ENCODE data around the gene TSC22D2.
A peak's percentile ranks its signal among the peaks of the same experiment; 100 is the strongest.

Gene TSC22D2

DNA sequence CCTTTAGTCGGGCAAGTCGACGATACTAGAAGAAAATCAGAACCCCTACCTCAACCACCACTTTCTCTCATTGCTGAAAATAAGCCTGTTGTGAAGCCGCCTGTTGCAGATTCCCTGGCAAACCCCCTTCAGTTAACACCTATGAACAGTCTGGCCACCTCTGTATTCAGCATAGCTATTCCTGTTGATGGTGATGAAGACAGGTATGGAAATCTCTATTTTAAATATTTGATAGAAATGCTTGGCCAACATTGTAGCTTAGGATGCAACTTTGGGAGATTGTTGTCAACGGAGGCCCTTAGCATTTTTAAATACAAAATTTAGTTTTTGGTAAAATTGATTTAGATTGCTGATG lies 3.0 kb downstream of the TSC22D2 start:
- H3K27me3 ChIP-seq, result no peaks in the 10 kb centered on the region
- peak overlapping the region; percentile 94 for H3K27ac ChIP-seq

GRCh38 chr3:150411546-150411945 lies 3.4 kb downstream of the TSC22D2 start:
- Histone ChIP-seq H3K4me1 (ENCODE audit: control insufficient read depth in 1 of 2, insufficient read depth in 1 of 2, low read depth in 1 of 2, low read length in 1 of 2) (peaks cover 53 to 56% of the 10 kb centered on the region in 2 experiments), H3K27ac (no peak overlapping the region), H3K9me3 (no peaks in the 10 kb centered on the region), H3K4me3 (ENCODE audit: low read depth in 1 of 2, low read length in 1 of 2) (peak overlapping the region; percentile 71 to 74), H3K36me3 (no peaks in the 10 kb centered on the region), H3K27me3 (no peaks in the 10 kb centered on the region)
- no peak for TF ChIP-seq CTCF (IDR thresholded peaks at IDR 0.05)

More for the DNA sequence above, 3.0 kb downstream of the TSC22D2 start:
- peak overlapping the region; percentile 71 to 74 for H3K4me3 ChIP-seq (ENCODE audit: low read depth in 1 of 2, low read length in 1 of 2)
- H3K36me3 ChIP-seq, result no peaks in the 10 kb centered on the region
- H3K9me3 ChIP-seq, result no peaks in the 10 kb centered on the region
- peaks cover 53 to 56% of the 10 kb centered on the region in 2 experiments for H3K4me1 ChIP-seq (ENCODE audit: control insufficient read depth in 1 of 2, insufficient read depth in 1 of 2, low read depth in 1 of 2, low read length in 1 of 2)
- no peak for TF ChIP-seq CTCF (IDR thresholded peaks at IDR 0.05)

DNA sequence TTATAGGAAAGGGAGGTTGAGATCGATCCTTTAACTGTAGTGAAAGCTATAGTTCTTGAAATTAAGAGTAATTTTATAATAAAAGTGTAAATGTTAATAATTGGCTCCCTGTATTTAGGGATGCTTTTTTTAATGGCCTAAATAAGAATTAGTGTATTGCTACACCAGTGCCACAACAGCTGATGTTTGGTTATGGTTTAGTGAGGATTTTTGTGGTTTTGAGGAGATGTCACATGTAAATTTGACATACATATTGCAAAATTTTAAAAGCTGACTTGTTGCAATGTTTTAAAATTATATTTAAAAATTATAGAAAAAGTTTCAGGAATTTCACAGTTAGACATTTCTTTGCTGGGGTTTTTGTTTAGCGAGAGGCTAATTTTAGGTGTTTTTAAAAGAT lies 3.9 kb downstream of the TSC22D2 start:
- Histone ChIP-seq H3K27ac (no peak overlapping the region), H3K4me1 (ENCODE audit: control insufficient read depth in 1 of 2, insufficient read depth in 1 of 2, low read depth in 1 of 2, low read length in 1 of 2) (peaks cover 53 to 56% of the 10 kb centered on the region in 2 experiments), H3K27me3 (no peaks in the 10 kb centered on the region), H3K4me3 (ENCODE audit: low read depth in 1 of 2, low read length in 1 of 2) (peak overlapping the region; percentile 71 to 74), H3K36me3 (no peaks in the 10 kb centered on the region), H3K9me3 (no peaks in the 10 kb centered on the region)
- no peak for TF ChIP-seq CTCF (IDR thresholded peaks at IDR 0.05)

DNA sequence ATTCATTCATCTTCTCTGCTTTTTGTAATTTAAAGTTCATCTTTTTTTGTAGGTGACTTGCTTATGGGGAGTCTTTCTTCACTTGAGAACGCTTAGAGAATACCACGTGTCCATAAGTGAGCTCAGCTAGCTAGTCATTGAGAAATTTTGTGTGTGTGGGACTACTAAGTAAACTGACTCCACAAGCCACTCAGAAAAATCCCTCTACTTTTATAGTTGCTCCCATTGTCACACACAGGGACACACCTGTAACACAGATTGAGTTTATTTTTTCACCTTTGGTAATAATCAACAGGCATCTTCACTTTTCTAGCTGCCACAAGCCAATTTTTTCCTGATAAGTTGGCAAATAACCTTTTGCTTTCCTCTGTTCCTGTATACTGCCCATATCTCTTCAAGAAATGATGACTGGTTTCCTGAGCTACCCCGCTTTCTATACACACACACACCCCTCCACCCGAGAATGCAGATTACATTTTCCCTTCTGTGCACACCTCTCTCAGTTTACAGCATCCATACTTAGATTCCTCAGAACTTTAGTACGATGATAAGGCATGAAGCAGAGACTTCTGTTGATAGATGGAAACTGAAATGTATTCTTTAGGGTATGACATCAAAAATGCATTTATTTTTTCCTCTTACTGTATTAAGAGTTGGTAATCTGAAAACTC lies 4.6 kb downstream of the TSC22D2 start:
- no peaks in the 10 kb centered on the region for H3K27me3 ChIP-seq
- TF ChIP-seq CTCF (IDR thresholded peaks at IDR 0.05), result no peak
- peak overlapping the region; percentile 46 for H3K27ac ChIP-seq
- H3K36me3 ChIP-seq, result no peaks in the 10 kb centered on the region
- peak overlapping the region; percentile 9 to 71 for H3K4me3 ChIP-seq (ENCODE audit: low read depth in 1 of 2, low read length in 1 of 2)
- peaks cover 53 to 54% of the 10 kb centered on the region in 2 experiments for H3K4me1 ChIP-seq (ENCODE audit: control insufficient read depth in 1 of 2, insufficient read depth in 1 of 2, low read depth in 1 of 2, low read length in 1 of 2)
- H3K9me3 ChIP-seq, result no peaks in the 10 kb centered on the region

DNA sequence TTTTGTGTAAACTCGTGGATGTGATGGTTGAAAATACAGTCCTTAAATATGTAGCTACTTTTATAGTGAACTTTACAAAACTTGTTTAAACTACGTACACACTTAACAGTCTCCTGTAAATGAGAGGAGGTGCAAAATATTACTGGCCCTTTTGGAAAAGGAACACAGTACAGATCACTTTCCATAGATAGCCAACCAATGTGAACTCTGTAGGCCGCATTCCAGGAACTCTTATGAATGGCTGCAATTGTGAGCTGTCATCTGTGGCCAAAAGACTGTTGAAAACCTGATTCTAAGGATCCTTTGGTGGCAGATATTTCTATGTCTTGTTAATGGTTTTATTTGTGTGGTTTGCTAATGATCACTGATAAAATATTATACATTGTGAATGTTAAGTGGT lies 6.2 kb downstream of the TSC22D2 start:
- Histone ChIP-seq H3K27ac (no peak overlapping the region), H3K4me1 (ENCODE audit: control insufficient read depth in 1 of 2, insufficient read depth in 1 of 2, low read depth in 1 of 2, low read length in 1 of 2) (peaks cover 57 to 60% of the 10 kb centered on the region in 2 experiments), H3K27me3 (no peaks in the 10 kb centered on the region), H3K4me3 (ENCODE audit: low read depth in 1 of 2, low read length in 1 of 2) (no peak overlapping the region), H3K36me3 (no peaks in the 10 kb centered on the region), H3K9me3 (no peaks in the 10 kb centered on the region)
- TF ChIP-seq CTCF (IDR thresholded peaks at IDR 0.05), result no peak
